Superior temporal gyrus (tissue), 1 donor: ENCODE measurements around the gene RHBDD2.
A peak's percentile ranks its signal among the peaks of the same experiment; 100 is the strongest.
"Not testable (repeated sequence)": the region's sequence is repeated elsewhere in the genome, so short reads cannot be mapped to it uniquely, and the experiment has no call there.

Experiments
- DNase-seq: peaks from one replicate; pipeline ENCODE4 v3.0.0-alpha.2; 2016; ENCODE audit errors: extremely low spot score

The RHBDD2 gene

GRCh38 chr7:75878769-75879611 is at the start of gene RHBDD2:
TSS of gene RHBDD2 (plus strand) at chr7:75879034. CDS start at chr7:75879083, 49 bp downstream.
- DNase-seq: peak; percentile 92

- DNase-seq: not testable (repeated sequence)
These were observed 49.2 kb upstream of the RHBDD2 start for GRCh38 chr7:75829656-75830055.

GRCh38 chr7:75830978-75831377 is 47.9 kb upstream of the RHBDD2 start:
- DNase-seq: no peak

GRCh38 chr7:75833662-75834061 is 45.2 kb upstream of the RHBDD2 start:
- DNase-seq: not testable (repeated sequence)

- no peak for DNase-seq
These were observed 43.0 kb upstream of the RHBDD2 start for GRCh38 chr7:75835688-75836285.

GRCh38 chr7:75836798-75837197 is 42.0 kb upstream of the RHBDD2 start:
- DNase-seq: no peak

- not testable (repeated sequence) for DNase-seq
These were observed 40.4 kb upstream of the RHBDD2 start for GRCh38 chr7:75838281-75838930.

- no peak for DNase-seq
These were observed 38.8 kb upstream of the RHBDD2 start for GRCh38 chr7:75840029-75840428.

GRCh38 chr7:75842836-75843446 is 35.9 kb upstream of the RHBDD2 start:
- DNase-seq: peak; percentile 9

GRCh38 chr7:75843613-75844116 is 35.2 kb upstream of the RHBDD2 start:
- DNase-seq: no peak

GRCh38 chr7:75844158-75844557 is 34.7 kb upstream of the RHBDD2 start:
- no peak for DNase-seq

- not testable (repeated sequence) for DNase-seq
These were observed 33.7 kb upstream of the RHBDD2 start for GRCh38 chr7:75845132-75845531.

GRCh38 chr7:75847707-75848106 is 31.1 kb upstream of the RHBDD2 start:
- DNase-seq: no peak

GRCh38 chr7:75849573-75849972 is 29.3 kb upstream of the RHBDD2 start:
- no peak for DNase-seq

- DNase-seq: no peak
These were observed 28.6 kb upstream of the RHBDD2 start for GRCh38 chr7:75850235-75850634.

GRCh38 chr7:75854233-75854632 is 24.6 kb upstream of the RHBDD2 start:
- DNase-seq: no peak

GRCh38 chr7:75854813-75855345 is 24.0 kb upstream of the RHBDD2 start:
- DNase-seq: not testable (repeated sequence)

GRCh38 chr7:75856536-75856935 is 22.3 kb upstream of the RHBDD2 start:
- DNase-seq: no peak

GRCh38 chr7:75858410-75858809 is 20.4 kb upstream of the RHBDD2 start:
- no peak for DNase-seq

GRCh38 chr7:75861636-75862035 is 17.2 kb upstream of the RHBDD2 start:
- no peak for DNase-seq

- DNase-seq: not testable (repeated sequence)
These were observed 14.6 kb upstream of the RHBDD2 start for GRCh38 chr7:75864251-75864650.

- no peak for DNase-seq
These were observed 12.7 kb upstream of the RHBDD2 start for GRCh38 chr7:75866114-75866488.
